MM.1S (cell line): ENCODE data around the gene ZXDC.

ENCODE experiments used
- DNase-seq: peaks from one replicate; pipeline ENCODE4 v3.0.0-alpha.2; 2015
- H2AFZ ChIP-seq: fragments of 300-600 bp; sonication (generic); 2 replicates; pipeline ENCODE4 v1.6.0; 2016; ENCODE audit warnings: antibody characterized with exemption, low read length
- H3F3A ChIP-seq: fragments of 300-600 bp; sonication (generic); 2 replicates; pipeline ENCODE4 v1.6.1; 2016; ENCODE audit warnings: mild to moderate bottlenecking, antibody characterized with exemption, low read length, moderate library complexity, mixed read lengths; ENCODE audit not compliant: insufficient read depth
- H3K27ac ChIP-seq: fragments of 300-600 bp; sonication (generic); 2 replicates; pipeline ENCODE4 v1.5.1; 2016; ENCODE audit warnings: mild to moderate bottlenecking, low read length
- H3K27me3 ChIP-seq: fragments of 300-600 bp; sonication (generic); replicated peaks from 2 replicates; pipeline ENCODE4 v1.6.0; 2016; ENCODE audit warnings: low read length; ENCODE audit not compliant: insufficient read depth
- H3K36me3 ChIP-seq: fragments of 300-600 bp; sonication (generic); replicated peaks from 2 replicates; pipeline ENCODE4 v1.6.1; 2016; ENCODE audit warnings: mild to moderate bottlenecking, low read length, mixed read lengths; ENCODE audit not compliant: insufficient read depth
- H3K4me1 ChIP-seq: fragments of 300-600 bp; sonication (generic); 2 replicates; pipeline ENCODE4 v1.6.1; 2016; ENCODE audit warnings: low read length, mixed read lengths
- H3K4me2 ChIP-seq: fragments of 300-600 bp; sonication (generic); 2 replicates; pipeline ENCODE4 v1.6.0; 2016; ENCODE audit warnings: low read depth, low read length
- H3K4me3 ChIP-seq: fragments of 300-600 bp; sonication (generic); 2 replicates; pipeline ENCODE4 v1.5.1; 2016; ENCODE audit warnings: low read length, mixed read lengths
- H3K79me2 ChIP-seq: fragments of 300-600 bp; sonication (generic); 2 replicates; pipeline ENCODE4 v1.6.1; 2016; ENCODE audit warnings: mixed run types, low read length, mixed read lengths
- H3K9ac ChIP-seq: fragments of 300-600 bp; sonication (generic); 2 replicates; pipeline ENCODE4 v1.6.1; 2016; ENCODE audit warnings: low read length, mixed read lengths
- H3K9me2 ChIP-seq: fragments of 300-600 bp; sonication (generic); replicated peaks from 2 replicates; pipeline ENCODE4 v1.6.1; 2016; ENCODE audit warnings: mild to moderate bottlenecking, low read length, mixed read lengths; ENCODE audit not compliant: insufficient read depth
- H3K9me3 ChIP-seq: fragments of 300-600 bp; sonication (generic); replicated peaks from 2 replicates; pipeline ENCODE4 v1.6.1; 2016; ENCODE audit warnings: mild to moderate bottlenecking, low read length, mixed read lengths; ENCODE audit not compliant: insufficient read depth
- H4K20me1 ChIP-seq: fragments of 300-600 bp; sonication (generic); 2 replicates; pipeline ENCODE4 v1.6.1; 2016; ENCODE audit warnings: mild to moderate bottlenecking, low read length, moderate library complexity, mixed read lengths; ENCODE audit not compliant: insufficient read depth
- EZH2 ChIP-seq: fragments of 300-600 bp; sonication (generic); optimal IDR thresholded peaks from 2 replicates; pipeline ENCODE3; 2017; ENCODE audit warnings: low read depth, mild to moderate bottlenecking, antibody characterized with exemption, low read length, mixed read lengths
- EZH2phosphoT487 ChIP-seq: fragments of 300-600 bp; sonication (generic); IDR thresholded peaks from 2 replicates; pipeline ENCODE4 v1.6.1; 2018; ENCODE audit warnings: antibody characterized with exemption, low read length
- TF ChIP-seq, protein P1 (sequence below): fragments of 300-600 bp; sonication (generic); IDR thresholded peaks from 2 replicates; pipeline ENCODE4 v1.5.1; 2016; ENCODE audit warnings: antibody characterized with exemption, low read length, mixed read lengths

The ZXDC gene

DNA sequence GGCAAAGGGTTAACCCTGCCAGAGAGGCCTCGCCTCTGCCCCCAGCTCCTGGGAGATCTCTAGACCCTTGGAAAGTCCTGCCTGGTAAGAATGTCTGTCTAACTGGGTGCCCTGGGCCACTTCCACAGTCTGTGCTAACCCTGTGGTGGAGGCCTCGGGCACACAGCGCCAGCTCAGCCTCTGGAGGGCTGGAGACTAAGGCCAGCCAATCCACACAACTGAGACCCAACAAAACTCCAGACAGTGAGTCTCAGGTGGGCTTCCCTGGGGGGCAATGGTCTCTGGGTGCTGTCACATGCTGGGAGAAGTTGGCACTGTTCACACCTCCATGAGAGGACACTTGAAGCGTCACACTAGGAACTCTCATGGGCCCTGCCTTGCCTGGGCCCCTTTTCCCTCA, 19.5 kb downstream of the ZXDC start:
- Histone ChIP-seq H3K9ac (no peak overlapping the region), H3K4me3 (no peak overlapping the region), H3K79me2 (peaks cover 32% of the 10 kb centered on the region), H3K27ac (no peak overlapping the region), H2AFZ (no peak overlapping the region), H3K4me1 (no peaks in the 10 kb centered on the region), H3K9me2 (no peaks in the 10 kb centered on the region), H4K20me1 (0 out of 2 replicates have a peak, but pooled peaks cover 7% of the 10 kb centered on the region), H3K4me2 (no peak overlapping the region), H3K27me3 (no peaks in the 10 kb centered on the region), H3F3A (no peaks in the 10 kb centered on the region; the same call in 1 of the 2 replicates), H3K9me3 (no peaks in the 10 kb centered on the region), H3K36me3 (peaks cover 20% of the 10 kb centered on the region)
- TF ChIP-seq EZH2 (no peak), EZH2phosphoT487 (no peak)
- TF ChIP-seq, protein P1, sequence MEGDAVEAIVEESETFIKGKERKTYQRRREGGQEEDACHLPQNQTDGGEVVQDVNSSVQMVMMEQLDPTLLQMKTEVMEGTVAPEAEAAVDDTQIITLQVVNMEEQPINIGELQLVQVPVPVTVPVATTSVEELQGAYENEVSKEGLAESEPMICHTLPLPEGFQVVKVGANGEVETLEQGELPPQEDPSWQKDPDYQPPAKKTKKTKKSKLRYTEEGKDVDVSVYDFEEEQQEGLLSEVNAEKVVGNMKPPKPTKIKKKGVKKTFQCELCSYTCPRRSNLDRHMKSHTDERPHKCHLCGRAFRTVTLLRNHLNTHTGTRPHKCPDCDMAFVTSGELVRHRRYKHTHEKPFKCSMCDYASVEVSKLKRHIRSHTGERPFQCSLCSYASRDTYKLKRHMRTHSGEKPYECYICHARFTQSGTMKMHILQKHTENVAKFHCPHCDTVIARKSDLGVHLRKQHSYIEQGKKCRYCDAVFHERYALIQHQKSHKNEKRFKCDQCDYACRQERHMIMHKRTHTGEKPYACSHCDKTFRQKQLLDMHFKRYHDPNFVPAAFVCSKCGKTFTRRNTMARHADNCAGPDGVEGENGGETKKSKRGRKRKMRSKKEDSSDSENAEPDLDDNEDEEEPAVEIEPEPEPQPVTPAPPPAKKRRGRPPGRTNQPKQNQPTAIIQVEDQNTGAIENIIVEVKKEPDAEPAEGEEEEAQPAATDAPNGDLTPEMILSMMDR = no peak
- DNase-seq = no peak

DNA sequence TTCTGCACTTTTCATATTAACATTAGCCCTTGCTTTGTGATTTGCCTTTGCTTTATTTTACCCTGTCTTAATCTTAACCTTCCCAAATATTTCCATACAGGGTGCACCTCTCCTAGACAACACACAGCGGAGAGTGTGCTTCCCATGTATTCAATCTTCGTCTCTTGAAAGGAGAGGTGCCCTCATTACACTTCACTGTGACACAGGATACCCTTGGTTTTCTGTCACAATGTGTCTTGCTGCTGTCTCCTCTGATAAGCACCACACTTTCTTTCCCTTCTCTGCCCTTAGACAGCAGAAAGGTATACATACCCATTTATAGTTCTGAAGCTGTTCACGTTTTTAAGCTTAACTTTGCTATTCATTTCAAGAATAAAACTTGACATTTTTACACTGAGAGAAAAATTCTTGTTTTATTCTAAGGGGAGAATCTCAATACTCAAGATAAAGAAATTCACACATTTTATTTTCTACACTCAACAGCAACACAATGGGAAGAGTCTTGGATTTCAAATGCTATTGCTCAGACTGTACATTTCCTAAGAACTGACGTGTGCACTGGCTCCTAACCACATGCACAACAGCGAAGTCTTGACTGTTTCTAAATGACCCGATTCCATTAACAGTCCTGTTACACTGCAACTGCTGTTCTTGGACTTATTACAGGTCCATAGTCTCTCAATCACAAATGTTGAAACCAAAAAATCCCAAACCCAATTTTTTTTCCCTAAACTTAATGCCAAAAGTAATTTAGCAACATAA, 21.1 kb downstream of the ZXDC start:
- no peak for TF ChIP-seq EZH2phosphoT487
- TF ChIP-seq, protein P1 = no peak
- no peak for TF ChIP-seq EZH2
- Histone ChIP-seq H2AFZ (no peak overlapping the region), H3K4me1 (no peaks in the 10 kb centered on the region), H3K4me2 (no peak overlapping the region), H3K79me2 (peaks cover 29% of the 10 kb centered on the region), H4K20me1 (0 out of 2 replicates have a peak, but pooled peaks cover 7% of the 10 kb centered on the region), H3K9me3 (no peaks in the 10 kb centered on the region), H3K36me3 (peaks cover 12% of the 10 kb centered on the region), H3K4me3 (no peak overlapping the region), H3K9ac (no peak overlapping the region), H3K9me2 (no peaks in the 10 kb centered on the region), H3K27me3 (no peaks in the 10 kb centered on the region), H3K27ac (no peak overlapping the region), H3F3A (no peaks in the 10 kb centered on the region; the same call in 1 of the 2 replicates)
- no peak for DNase-seq

DNA sequence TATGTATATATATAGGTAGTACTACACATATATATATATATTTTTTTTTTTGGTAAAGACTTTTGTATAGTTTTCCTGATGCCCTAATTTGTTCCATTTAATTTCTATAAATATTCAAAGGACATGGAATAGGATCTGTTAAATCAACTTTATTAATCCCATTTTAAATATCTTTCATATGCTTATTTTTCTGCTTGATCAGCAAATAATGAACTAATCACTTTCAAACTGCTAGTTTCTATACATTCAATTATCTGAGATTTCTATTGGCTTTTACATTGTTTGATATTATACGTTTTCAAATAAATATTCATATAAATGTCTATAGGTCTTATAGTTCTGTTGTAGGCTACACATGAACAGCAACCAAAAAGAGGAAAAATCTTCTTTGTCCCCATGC, 21.7 kb downstream of the ZXDC start:
- Histone ChIP-seq H3K4me2 (no peak overlapping the region), H3K9ac (no peak overlapping the region), H3K9me2 (no peaks in the 10 kb centered on the region), H2AFZ (no peak overlapping the region), H3K9me3 (no peaks in the 10 kb centered on the region), H3K36me3 (peaks cover 12% of the 10 kb centered on the region), H3K4me3 (no peak overlapping the region), H3F3A (no peaks in the 10 kb centered on the region), H3K27me3 (no peaks in the 10 kb centered on the region), H3K4me1 (no peaks in the 10 kb centered on the region), H4K20me1 (0 out of 2 replicates have a peak, but pooled peaks cover 7% of the 10 kb centered on the region), H3K79me2 (peaks cover 26% of the 10 kb centered on the region), H3K27ac (no peak overlapping the region)
- TF ChIP-seq EZH2 (no peak), EZH2phosphoT487 (no peak)
- TF ChIP-seq, protein P1 = no peak
- DNase-seq = no peak
